Measurements from ENCODE around the gene TRIO. TPM values are rescaled to one million over a fixed set of nuclear protein-coding genes. Genes with fewer than 3 reads are reported as not detected.

Gene TRIO
- total RNA-seq, 1 donor from 2014 or later = 148 TPM

DNA sequence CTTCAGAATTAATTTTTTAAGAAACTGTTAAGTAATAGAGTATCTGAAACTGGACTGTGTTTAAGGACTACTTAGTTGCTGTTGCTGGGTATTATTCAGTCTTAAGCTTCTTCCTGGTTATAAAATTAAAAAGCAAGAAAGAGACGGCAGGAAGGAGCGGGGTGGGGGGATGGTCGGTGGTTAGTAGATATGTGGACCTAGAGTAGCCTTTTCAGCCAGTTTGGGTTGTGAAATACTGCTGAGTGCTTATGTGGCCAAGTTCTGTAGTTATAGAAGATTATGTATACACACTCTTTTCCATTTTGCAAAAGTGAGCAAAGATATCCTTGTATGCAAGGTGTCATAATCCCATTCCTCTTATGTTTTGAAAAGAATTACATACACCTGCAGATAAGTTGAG lies 28.5 kb downstream of the TRIO start:
- H3K4me3 ChIP-seq = no peak overlapping the region
- H3K27ac ChIP-seq = peak overlapping the region; percentile 19
- peaks cover 65% of the 10 kb centered on the region for H3K4me1 ChIP-seq
- ATAC-seq (peak; percentile 59 to 67), DNase-seq (peak; percentile 61)
- TF ChIP-seq, protein P1, sequence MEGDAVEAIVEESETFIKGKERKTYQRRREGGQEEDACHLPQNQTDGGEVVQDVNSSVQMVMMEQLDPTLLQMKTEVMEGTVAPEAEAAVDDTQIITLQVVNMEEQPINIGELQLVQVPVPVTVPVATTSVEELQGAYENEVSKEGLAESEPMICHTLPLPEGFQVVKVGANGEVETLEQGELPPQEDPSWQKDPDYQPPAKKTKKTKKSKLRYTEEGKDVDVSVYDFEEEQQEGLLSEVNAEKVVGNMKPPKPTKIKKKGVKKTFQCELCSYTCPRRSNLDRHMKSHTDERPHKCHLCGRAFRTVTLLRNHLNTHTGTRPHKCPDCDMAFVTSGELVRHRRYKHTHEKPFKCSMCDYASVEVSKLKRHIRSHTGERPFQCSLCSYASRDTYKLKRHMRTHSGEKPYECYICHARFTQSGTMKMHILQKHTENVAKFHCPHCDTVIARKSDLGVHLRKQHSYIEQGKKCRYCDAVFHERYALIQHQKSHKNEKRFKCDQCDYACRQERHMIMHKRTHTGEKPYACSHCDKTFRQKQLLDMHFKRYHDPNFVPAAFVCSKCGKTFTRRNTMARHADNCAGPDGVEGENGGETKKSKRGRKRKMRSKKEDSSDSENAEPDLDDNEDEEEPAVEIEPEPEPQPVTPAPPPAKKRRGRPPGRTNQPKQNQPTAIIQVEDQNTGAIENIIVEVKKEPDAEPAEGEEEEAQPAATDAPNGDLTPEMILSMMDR (IDR thresholded peaks at IDR 0.05) = no peak
- H3K9me3 ChIP-seq = no peaks in the 10 kb centered on the region
- H3K27me3 ChIP-seq (ENCODE audit: low read depth) = no peaks in the 10 kb centered on the region
- no peaks in the 10 kb centered on the region for H3K36me3 ChIP-seq
- intact Hi-C loops (cut with DNase I) = no loop called here

DNA sequence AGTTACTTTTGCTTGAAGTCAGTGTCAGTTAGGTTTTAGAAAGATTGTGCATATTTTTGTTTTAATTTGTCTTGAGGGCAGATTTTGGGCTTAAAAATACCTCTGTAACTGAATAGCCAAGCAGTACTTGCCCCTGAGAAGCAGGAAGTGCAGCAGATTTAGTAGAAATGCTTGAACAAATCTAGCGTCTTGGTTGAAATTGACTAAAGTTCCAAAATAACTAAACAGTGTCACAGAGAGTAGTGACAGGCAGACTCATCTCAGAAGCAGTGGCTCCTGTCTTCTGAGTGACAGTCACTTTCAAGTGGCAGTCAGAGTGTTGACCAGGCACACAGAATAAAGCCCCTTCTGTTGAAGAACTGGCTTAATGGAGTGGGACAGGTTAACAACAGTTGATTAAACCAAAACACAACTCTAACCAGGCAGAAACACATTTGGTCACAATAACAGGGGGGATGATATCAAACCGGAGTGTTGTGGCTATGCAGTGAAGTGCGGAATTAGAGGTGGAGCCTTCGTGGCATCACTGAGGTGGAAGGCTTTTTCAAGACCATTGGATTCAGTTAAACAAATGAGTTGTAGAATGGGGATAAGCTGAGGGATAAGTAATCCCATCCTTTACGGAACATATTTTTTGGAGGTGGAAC lies 29.1 kb downstream of the TRIO start:
- Histone ChIP-seq H3K4me1 (peaks cover 59% of the 10 kb centered on the region), H3K9me3 (no peaks in the 10 kb centered on the region), H3K36me3 (no peaks in the 10 kb centered on the region), H3K4me3 (no peak overlapping the region), H3K27me3 (ENCODE audit: low read depth) (no peaks in the 10 kb centered on the region), H3K27ac (peak overlapping the region; percentile 19)
- DNase-seq = no peak
- TF ChIP-seq, protein P1 (IDR thresholded peaks at IDR 0.05) = no peak
- intact Hi-C loops (cut with DNase I) = no loop called here
- no peak for ATAC-seq

DNA sequence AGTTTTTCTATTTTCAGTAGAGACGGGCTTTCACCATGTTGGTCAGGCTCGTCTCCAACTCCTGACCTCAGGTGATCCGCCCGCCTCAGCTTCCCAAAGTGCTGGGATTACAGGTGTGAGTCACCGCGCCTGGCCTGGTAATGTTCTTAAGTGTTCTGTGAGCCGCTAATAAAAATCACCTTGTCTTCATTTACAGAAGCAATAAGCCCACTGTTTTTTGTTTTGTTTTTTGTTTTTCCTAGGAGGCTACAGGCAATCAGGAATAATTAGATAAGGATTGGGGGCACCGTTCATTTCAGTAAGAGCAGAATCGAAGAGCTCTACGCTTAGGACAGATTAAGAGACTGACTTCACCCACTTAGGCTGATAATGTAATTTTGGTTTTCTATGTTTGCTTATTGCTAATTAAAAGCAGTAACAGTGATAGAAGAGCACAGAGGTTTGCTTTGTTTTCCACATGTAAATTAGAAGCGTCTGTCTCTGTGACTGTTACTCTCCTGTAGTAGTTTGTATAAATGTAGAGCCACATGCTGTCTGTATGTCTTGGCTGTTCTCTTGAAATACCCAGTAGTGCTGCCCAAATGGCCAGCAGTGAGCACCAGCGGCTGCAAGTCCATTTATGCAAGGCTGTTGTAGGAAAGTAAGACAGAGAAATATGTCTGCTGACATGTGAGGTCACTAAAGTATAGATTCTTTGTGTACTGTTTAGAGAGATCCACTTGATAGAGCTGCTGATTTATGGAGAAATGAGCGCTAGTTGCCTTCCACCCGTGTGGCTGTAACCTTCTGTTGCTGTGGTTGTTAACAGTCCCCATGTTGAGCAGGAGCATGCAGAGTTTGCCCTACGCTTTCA lies 30.5 kb downstream of the TRIO start:
- intact Hi-C loops (cut with DNase I) = no loop called here
- no peaks in the 10 kb centered on the region for H3K9me3 ChIP-seq
- no peak overlapping the region for H3K27ac ChIP-seq
- H3K27me3 ChIP-seq (ENCODE audit: low read depth) = no peaks in the 10 kb centered on the region
- no peak for DNase-seq
- no peak overlapping the region for H3K4me3 ChIP-seq
- peak in 1 of 2 donors; percentile 5 for ATAC-seq
- TF ChIP-seq, protein P1 (IDR thresholded peaks at IDR 0.05) = no peak
- H3K36me3 ChIP-seq = no peaks in the 10 kb centered on the region
- peaks cover 53% of the 10 kb centered on the region for H3K4me1 ChIP-seq

DNA sequence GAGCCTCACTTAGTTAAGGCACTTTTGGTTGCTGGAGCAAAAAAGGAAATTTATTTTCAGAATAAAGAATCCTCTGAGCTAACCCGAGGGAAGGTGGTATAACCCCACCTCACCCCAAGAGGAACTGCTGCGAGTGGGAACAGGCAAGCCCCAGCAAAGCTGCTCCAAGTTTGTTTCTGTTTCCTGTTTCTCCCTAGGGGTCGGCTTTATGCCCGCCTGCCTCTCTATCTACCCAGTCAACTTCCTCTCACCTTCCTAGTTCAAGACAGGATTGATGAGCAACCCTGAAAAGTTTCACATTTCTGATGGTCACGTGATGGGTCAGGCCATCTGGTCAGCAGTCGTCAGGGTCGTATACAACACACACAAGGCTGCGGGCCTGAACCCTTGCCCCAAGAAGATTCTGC lies 31.1 kb downstream of the TRIO start:
- Histone ChIP-seq H3K36me3 (no peaks in the 10 kb centered on the region), H3K4me1 (peaks cover 56% of the 10 kb centered on the region), H3K9me3 (no peaks in the 10 kb centered on the region), H3K27ac (no peak overlapping the region), H3K27me3 (ENCODE audit: low read depth) (no peaks in the 10 kb centered on the region), H3K4me3 (no peak overlapping the region)
- intact Hi-C loops (cut with DNase I) = no loop called here
- TF ChIP-seq, protein P1 (IDR thresholded peaks at IDR 0.05) = no peak
- DNase-seq (no peak), ATAC-seq (peak; percentile 34 to 50)

DNA sequence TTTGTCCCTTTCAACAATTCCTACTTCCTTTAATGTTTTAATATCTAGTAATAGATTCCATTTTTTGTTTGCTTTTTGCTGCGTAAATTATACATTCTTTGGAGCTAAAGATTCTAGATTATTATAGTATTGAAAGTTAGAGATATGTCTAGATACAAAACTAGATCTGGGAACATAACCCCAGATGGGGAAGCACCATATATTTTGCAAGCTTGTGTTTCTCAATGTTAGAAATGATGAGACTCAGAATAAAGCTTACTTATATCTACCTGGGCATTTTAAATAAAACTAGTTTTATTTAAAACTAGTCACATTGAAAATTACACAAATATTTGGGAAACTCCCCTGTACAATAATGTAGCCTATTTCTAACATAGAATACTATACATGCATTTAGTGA lies 32.2 kb downstream of the TRIO start:
- no peak for ATAC-seq
- intact Hi-C loops (cut with DNase I) = no loop called here
- Histone ChIP-seq H3K4me3 (no peak overlapping the region), H3K4me1 (peaks cover 61% of the 10 kb centered on the region), H3K27ac (no peak overlapping the region), H3K27me3 (ENCODE audit: low read depth) (no peaks in the 10 kb centered on the region), H3K9me3 (no peaks in the 10 kb centered on the region), H3K36me3 (no peaks in the 10 kb centered on the region)
- TF ChIP-seq, protein P1 (IDR thresholded peaks at IDR 0.05) = no peak
- no peak for DNase-seq
